ENCODE data around the gene GHR. TPM values are rescaled to one million over a fixed set of nuclear protein-coding genes. Genes with fewer than 3 reads are reported as not detected.

GHR gene
- polyA plus RNA-seq, 3 donors, result not detected

- no peaks in the 10 kb centered on the region for H3K36me3 Mint-ChIP-seq
- H3K4me3 Mint-ChIP-seq, result no peak overlapping the region
- Histone ChIP-seq H3K4me2 (replicated peaks; ENCODE audit: extremely low read depth, low read length, poor library complexity, severe bottlenecking) (no peak overlapping the region), H4K20me1 (ENCODE audit: insufficient read depth, low read length) (no peaks in the 10 kb centered on the region), H3K79me2 (ENCODE audit: insufficient read depth, low read length) (no peaks in the 10 kb centered on the region), H3K4me3 (replicated peaks in 1 of 3; ENCODE audit: low read depth in 2 of 3, low read length in 3 of 3) (no peak overlapping the region), H3K27ac (ENCODE audit: low read depth in 1 of 2, low read length in 2 of 2) (no peak overlapping the region), H3K9me3 (replicated peaks in 1 of 2; ENCODE audit: control insufficient read depth in 1 of 2, insufficient read depth in 1 of 2, low read length in 2 of 2) (no peaks in the 10 kb centered on the region), H3K36me3 (replicated peaks in 1 of 2; ENCODE audit: control insufficient read depth in 1 of 2, insufficient read depth in 2 of 2, low read length in 2 of 2) (no peaks in the 10 kb centered on the region), H3K9ac (ENCODE audit: insufficient read depth, low read length, poor library complexity, severe bottlenecking) (no peak overlapping the region), H3K4me1 (ENCODE audit: control insufficient read depth in 1 of 2, insufficient read depth in 2 of 2, low read length in 2 of 2) (no peaks in the 10 kb centered on the region), H3K27me3 (ENCODE audit: control insufficient read depth in 2 of 2, insufficient read depth in 2 of 2, low read length in 2 of 2) (no peaks in the 10 kb centered on the region), H2AFZ (ENCODE audit: insufficient read depth, low read depth, low read length, poor library complexity, severe bottlenecking) (no peak overlapping the region)
- H3K9me3 Mint-ChIP-seq, result peaks cover 0 to 3% (median 0%) of the 10 kb centered on the region in 7 donors
- TF ChIP-seq, protein P1, sequence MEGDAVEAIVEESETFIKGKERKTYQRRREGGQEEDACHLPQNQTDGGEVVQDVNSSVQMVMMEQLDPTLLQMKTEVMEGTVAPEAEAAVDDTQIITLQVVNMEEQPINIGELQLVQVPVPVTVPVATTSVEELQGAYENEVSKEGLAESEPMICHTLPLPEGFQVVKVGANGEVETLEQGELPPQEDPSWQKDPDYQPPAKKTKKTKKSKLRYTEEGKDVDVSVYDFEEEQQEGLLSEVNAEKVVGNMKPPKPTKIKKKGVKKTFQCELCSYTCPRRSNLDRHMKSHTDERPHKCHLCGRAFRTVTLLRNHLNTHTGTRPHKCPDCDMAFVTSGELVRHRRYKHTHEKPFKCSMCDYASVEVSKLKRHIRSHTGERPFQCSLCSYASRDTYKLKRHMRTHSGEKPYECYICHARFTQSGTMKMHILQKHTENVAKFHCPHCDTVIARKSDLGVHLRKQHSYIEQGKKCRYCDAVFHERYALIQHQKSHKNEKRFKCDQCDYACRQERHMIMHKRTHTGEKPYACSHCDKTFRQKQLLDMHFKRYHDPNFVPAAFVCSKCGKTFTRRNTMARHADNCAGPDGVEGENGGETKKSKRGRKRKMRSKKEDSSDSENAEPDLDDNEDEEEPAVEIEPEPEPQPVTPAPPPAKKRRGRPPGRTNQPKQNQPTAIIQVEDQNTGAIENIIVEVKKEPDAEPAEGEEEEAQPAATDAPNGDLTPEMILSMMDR (IDR thresholded peaks at IDR 0.05), result no peak
- DNase-seq, result no peak
- H3K27me3 Mint-ChIP-seq (ENCODE audit: low read depth in 3 of 3), result peaks cover 0 to 3% (median 0%) of the 10 kb centered on the region in 3 donors
- H3K4me1 Mint-ChIP-seq, result no peaks in the 10 kb centered on the region
- WGBS (ENCODE audit: insufficient coverage), result 43% methylated on average over 1 of the region's 1 CpG
- H3K27ac Mint-ChIP-seq, result no peak overlapping the region
- intact Hi-C loops (cut with micrococcal nuclease), result no loop called here
Measured at GRCh38 chr5:42461033-42461432, 37.8 kb downstream of the GHR start.

DNA sequence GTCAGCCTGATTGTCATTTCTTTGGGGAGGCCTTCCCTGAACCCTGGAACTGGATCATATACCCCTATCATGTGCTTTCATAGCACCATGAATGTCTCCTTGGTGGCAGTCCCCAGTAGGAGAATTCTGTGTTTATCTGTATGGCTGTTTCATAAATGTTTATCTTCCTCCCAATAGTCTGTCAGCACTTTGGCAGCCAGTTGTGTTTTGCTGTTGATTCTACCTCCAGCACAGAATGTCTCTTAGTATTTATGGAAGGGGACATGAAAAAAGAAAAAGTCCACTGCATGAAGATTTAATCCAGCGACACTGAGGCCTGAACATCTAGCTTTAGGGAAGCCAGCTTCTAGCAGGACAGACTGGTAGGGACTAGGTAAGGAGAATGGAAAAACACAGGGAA lies 38.3 kb downstream of the GHR start:
- no peaks in the 10 kb centered on the region for H3K4me1 Mint-ChIP-seq
- 100% methylated on average over 1 of the region's 1 CpG for WGBS (ENCODE audit: insufficient coverage)
- intact Hi-C loops (cut with micrococcal nuclease), result no loop called here

More for the DNA sequence above, 38.3 kb downstream of the GHR start:
- H3K36me3 Mint-ChIP-seq, result no peaks in the 10 kb centered on the region
- H3K9ac ChIP-seq (ENCODE audit: insufficient read depth, low read length, poor library complexity, severe bottlenecking), result no peak overlapping the region
- H4K20me1 ChIP-seq (ENCODE audit: insufficient read depth, low read length), result no peaks in the 10 kb centered on the region
- H3K4me1 ChIP-seq (ENCODE audit: control insufficient read depth in 1 of 2, insufficient read depth in 2 of 2, low read length in 2 of 2), result no peaks in the 10 kb centered on the region
- H3K9me3 ChIP-seq (replicated peaks in 1 of 2; ENCODE audit: control insufficient read depth in 1 of 2, insufficient read depth in 1 of 2, low read length in 2 of 2), result no peaks in the 10 kb centered on the region
- no peaks in the 10 kb centered on the region for H3K27me3 ChIP-seq (ENCODE audit: control insufficient read depth in 2 of 2, insufficient read depth in 2 of 2, low read length in 2 of 2)
- H3K79me2 ChIP-seq (ENCODE audit: insufficient read depth, low read length), result no peaks in the 10 kb centered on the region
- H3K27ac ChIP-seq (ENCODE audit: low read depth in 1 of 2, low read length in 2 of 2), result no peak overlapping the region
- H3K4me3 ChIP-seq (replicated peaks in 1 of 3; ENCODE audit: low read depth in 2 of 3, low read length in 3 of 3), result no peak overlapping the region
- H3K27me3 Mint-ChIP-seq (ENCODE audit: low read depth in 3 of 3), result peaks cover 0 to 3% (median 0%) of the 10 kb centered on the region in 3 donors
- no peak overlapping the region for H2AFZ ChIP-seq (ENCODE audit: insufficient read depth, low read depth, low read length, poor library complexity, severe bottlenecking)
- no peaks in the 10 kb centered on the region for H3K36me3 ChIP-seq (replicated peaks in 1 of 2; ENCODE audit: control insufficient read depth in 1 of 2, insufficient read depth in 2 of 2, low read length in 2 of 2)
- TF ChIP-seq, protein P1 (IDR thresholded peaks at IDR 0.05), result no peak
- H3K4me2 ChIP-seq (replicated peaks; ENCODE audit: extremely low read depth, low read length, poor library complexity, severe bottlenecking), result no peak overlapping the region
- no peak overlapping the region for H3K27ac Mint-ChIP-seq
- peaks cover 0 to 3% (median 0%) of the 10 kb centered on the region in 7 donors for H3K9me3 Mint-ChIP-seq
- DNase-seq, result no peak
- H3K4me3 Mint-ChIP-seq, result no peak overlapping the region
